Nephron (organoid): ENCODE results near the gene DXO.

Source experiments
- H3K27ac Mint-ChIP-seq, 3 experiments: 2 replicates each; pipeline ENCODE4 v1.8.0; 2020; ENCODE audit warnings: mixed read lengths in 3 of 3, mild to moderate bottlenecking in 2 of 3, moderate library complexity in 1 of 3
- H3K27me3 Mint-ChIP-seq: 2 replicates; pipeline ENCODE4 v1.8.0; 2021; ENCODE audit warnings: low read depth, mild to moderate bottlenecking, moderate library complexity, mixed read lengths
- H3K36me3 Mint-ChIP-seq: 2 replicates; pipeline ENCODE4 v1.8.0; 2020; ENCODE audit warnings: low read depth, mixed read lengths
- H3K4me1 Mint-ChIP-seq: 2 replicates; pipeline ENCODE4 v1.8.0; 2020; ENCODE audit warnings: mixed read lengths
- H3K4me3 Mint-ChIP-seq, 3 experiments: 2 replicates each; pipeline ENCODE4 v1.8.0; 2020; ENCODE audit warnings: mild to moderate bottlenecking in 3 of 3, mixed read lengths in 3 of 3, moderate library complexity in 2 of 3
- H3K9me3 Mint-ChIP-seq: 2 replicates; pipeline ENCODE4 v1.8.0; 2020; ENCODE audit warnings: mixed read lengths
- TF ChIP-seq, protein P1 (sequence below), 3 experiments: fragments of 200-600 bp; sonication (generic); IDR thresholded peaks; one replicate each; pipeline ENCODE4 v1.5.0; 2021; ENCODE audit warnings: antibody characterized with exemption in 3 of 3; ENCODE audit not compliant: unreplicated experiment in 3 of 3

The DXO gene

DNA sequence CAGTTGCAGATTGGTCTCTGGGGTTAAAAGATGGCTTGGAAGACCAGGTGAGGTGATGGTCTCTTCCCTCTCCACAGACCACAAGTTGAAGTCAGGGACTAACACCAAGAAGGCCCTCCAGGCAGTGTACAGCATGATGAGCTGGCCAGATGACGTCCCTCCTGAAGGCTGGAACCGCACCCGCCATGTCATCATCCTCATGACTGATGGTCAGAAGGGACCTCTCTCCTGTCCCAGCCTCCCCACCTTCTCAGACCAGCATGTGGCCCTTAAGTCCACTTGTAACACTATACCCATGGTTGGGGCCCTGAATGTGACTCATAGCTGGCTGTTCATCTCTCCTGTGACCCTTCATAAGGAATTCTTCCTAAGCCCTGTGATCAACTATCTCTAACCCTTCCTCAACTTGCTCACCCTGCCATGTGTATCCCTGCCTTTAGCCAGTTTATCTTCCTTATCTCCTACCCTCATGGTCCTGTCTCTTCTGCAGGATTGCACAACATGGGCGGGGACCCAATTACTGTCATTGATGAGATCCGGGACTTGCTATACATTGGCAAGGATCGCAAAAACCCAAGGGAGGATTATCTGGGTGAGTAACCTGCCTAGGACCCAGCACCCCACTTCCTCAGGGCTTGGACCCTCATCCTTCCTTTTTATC, 23.1 kb downstream of the DXO start:
- no peak overlapping the region for H3K27ac Mint-ChIP-seq
- H3K36me3 Mint-ChIP-seq, result peaks cover 21% of the 10 kb centered on the region
- H3K4me1 Mint-ChIP-seq, result peaks cover 6% of the 10 kb centered on the region
- no peak overlapping the region for H3K4me3 Mint-ChIP-seq
- H3K9me3 Mint-ChIP-seq, result no peaks in the 10 kb centered on the region
- H3K27me3 Mint-ChIP-seq, result peaks cover 4% of the 10 kb centered on the region
- TF ChIP-seq, protein P1, sequence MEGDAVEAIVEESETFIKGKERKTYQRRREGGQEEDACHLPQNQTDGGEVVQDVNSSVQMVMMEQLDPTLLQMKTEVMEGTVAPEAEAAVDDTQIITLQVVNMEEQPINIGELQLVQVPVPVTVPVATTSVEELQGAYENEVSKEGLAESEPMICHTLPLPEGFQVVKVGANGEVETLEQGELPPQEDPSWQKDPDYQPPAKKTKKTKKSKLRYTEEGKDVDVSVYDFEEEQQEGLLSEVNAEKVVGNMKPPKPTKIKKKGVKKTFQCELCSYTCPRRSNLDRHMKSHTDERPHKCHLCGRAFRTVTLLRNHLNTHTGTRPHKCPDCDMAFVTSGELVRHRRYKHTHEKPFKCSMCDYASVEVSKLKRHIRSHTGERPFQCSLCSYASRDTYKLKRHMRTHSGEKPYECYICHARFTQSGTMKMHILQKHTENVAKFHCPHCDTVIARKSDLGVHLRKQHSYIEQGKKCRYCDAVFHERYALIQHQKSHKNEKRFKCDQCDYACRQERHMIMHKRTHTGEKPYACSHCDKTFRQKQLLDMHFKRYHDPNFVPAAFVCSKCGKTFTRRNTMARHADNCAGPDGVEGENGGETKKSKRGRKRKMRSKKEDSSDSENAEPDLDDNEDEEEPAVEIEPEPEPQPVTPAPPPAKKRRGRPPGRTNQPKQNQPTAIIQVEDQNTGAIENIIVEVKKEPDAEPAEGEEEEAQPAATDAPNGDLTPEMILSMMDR (IDR thresholded peaks at IDR 0.05; ENCODE audit: unreplicated experiment in 3 of 3), result no peak

DNA sequence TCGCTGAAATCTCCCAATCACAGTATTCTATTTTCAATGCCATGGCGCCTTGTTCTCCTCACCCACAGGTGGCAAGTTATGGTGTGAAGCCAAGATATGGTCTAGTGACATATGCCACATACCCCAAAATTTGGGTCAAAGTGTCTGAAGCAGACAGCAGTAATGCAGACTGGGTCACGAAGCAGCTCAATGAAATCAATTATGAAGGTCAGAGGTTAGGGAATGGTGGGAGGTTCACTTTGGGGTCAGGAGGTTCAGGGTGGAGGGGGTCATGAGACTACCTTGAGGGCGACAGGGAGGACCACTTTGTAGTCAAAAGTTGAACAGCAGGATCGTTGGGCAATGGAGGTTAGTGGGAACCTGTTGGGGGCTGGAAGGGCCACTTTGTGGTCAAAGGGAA, 23.6 kb downstream of the DXO start:
- H3K4me1 Mint-ChIP-seq, result peaks cover 6% of the 10 kb centered on the region
- H3K27me3 Mint-ChIP-seq, result peaks cover 4% of the 10 kb centered on the region
- peaks cover 15% of the 10 kb centered on the region for H3K36me3 Mint-ChIP-seq
- H3K4me3 Mint-ChIP-seq, result no peak overlapping the region
- no peaks in the 10 kb centered on the region for H3K9me3 Mint-ChIP-seq
- no peak overlapping the region for H3K27ac Mint-ChIP-seq
- TF ChIP-seq, protein P1 (IDR thresholded peaks at IDR 0.05; ENCODE audit: unreplicated experiment in 3 of 3), result no peak

DNA sequence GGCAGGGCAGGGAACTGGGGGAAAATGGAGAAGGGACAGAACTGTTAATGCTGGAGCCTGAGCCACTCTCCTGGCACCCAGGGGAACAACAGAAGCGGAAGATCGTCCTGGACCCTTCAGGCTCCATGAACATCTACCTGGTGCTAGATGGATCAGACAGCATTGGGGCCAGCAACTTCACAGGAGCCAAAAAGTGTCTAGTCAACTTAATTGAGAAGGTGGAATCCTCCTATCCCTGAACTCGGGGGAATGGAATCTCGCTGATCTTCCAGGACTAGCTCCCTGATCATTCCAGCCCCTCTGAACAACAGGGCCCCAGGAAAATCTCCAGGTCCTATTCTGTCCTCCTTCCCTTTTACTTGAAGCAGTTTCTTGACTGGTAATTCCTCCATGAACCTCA, 24.1 kb downstream of the DXO start:
- TF ChIP-seq, protein P1 (IDR thresholded peaks at IDR 0.05; ENCODE audit: unreplicated experiment in 3 of 3), result no peak
- Mint-ChIP-seq H3K9me3 (no peaks in the 10 kb centered on the region), H3K4me1 (peaks cover 6% of the 10 kb centered on the region), H3K4me3 (no peak overlapping the region), H3K36me3 (peaks cover 11% of the 10 kb centered on the region), H3K27ac (no peak overlapping the region), H3K27me3 (peaks cover 4% of the 10 kb centered on the region)

DNA sequence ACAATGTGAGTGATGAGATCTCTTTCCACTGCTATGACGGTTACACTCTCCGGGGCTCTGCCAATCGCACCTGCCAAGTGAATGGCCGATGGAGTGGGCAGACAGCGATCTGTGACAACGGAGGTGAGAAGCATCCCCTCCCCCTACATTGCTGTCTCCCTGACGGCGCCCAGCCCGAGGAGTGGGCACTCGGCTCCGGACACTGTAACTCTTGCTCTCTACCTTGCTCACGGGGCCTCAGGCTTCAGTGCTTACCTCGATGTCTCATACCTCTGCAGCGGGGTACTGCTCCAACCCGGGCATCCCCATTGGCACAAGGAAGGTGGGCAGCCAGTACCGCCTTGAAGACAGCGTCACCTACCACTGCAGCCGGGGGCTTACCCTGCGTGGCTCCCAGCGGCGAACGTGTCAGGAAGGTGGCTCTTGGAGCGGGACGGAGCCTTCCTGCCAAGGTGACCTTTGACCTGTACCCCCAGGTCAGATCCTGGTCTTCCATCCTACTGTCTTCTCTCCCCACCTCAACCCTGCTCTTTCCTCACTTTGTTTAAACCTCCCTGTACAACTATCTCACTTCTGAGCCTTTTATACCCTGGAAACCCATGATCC, 24.8 kb downstream of the DXO start:
- Mint-ChIP-seq H3K36me3 (peaks cover 6% of the 10 kb centered on the region), H3K27ac (no peak overlapping the region), H3K4me3 (no peak overlapping the region), H3K9me3 (no peaks in the 10 kb centered on the region), H3K27me3 (peaks cover 9% of the 10 kb centered on the region), H3K4me1 (peaks cover 6% of the 10 kb centered on the region)
- TF ChIP-seq, protein P1 (IDR thresholded peaks at IDR 0.05; ENCODE audit: unreplicated experiment in 3 of 3), result no peak

DNA sequence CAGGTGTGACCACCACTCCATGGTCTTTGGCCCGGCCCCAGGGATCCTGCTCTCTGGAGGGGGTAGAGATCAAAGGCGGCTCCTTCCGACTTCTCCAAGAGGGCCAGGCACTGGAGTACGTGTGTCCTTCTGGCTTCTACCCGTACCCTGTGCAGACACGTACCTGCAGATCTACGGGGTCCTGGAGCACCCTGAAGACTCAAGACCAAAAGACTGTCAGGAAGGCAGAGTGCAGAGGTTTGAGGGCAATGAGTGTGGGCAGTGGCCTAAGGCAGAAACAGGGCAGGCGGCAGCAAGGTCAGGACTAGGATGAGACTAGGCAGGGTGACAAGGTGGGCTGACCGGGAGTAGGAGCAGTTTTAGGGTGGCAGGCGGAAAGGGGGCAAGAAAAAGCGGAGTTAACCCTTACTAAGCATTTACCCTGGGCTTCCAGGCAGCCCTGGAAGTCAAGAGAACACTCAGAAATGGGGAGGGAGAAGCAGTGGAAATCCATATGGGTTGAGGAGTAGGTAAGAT, 25.5 kb downstream of the DXO start:
- H3K27ac Mint-ChIP-seq, result no peak overlapping the region
- TF ChIP-seq, protein P1 (IDR thresholded peaks at IDR 0.05; ENCODE audit: unreplicated experiment in 3 of 3), result no peak
- peaks cover 9% of the 10 kb centered on the region for H3K27me3 Mint-ChIP-seq
- H3K9me3 Mint-ChIP-seq, result no peaks in the 10 kb centered on the region
- H3K36me3 Mint-ChIP-seq, result peaks cover 6% of the 10 kb centered on the region
- no peak overlapping the region for H3K4me3 Mint-ChIP-seq
- H3K4me1 Mint-ChIP-seq, result peaks cover 6% of the 10 kb centered on the region
